Testis (tissue), 3 donors: ENCODE data around the gene GALNT15. TPM values are rescaled to one million over a fixed set of nuclear protein-coding genes. Genes with fewer than 3 reads are reported as not detected.
A peak's percentile ranks its signal among the peaks of the same experiment; 100 is the strongest.

Experiments
- DNase-seq: peaks from one replicate; pipeline ENCODE4 v3.0.0-alpha.2; 2019
- H3K27ac ChIP-seq, 2 donors: fragments of 200-600 bp; sonication (generic); one replicate each; pipeline ENCODE4 v1.5.1; 2019
- H3K27me3 ChIP-seq: fragments of 200-600 bp; sonication (generic); one replicate; pipeline ENCODE4 v1.5.1; 2019
- H3K36me3 ChIP-seq: fragments of 200-600 bp; sonication (generic); one replicate; pipeline ENCODE4 v1.5.1; 2017; ENCODE audit warnings: low read depth; ENCODE audit errors: missing control alignments
- H3K4me1 ChIP-seq: fragments of 200-600 bp; sonication (generic); one replicate; pipeline ENCODE4 v1.5.1; 2019
- H3K4me3 ChIP-seq, 2 donors: fragments of 200-600 bp; sonication (generic); one replicate each; pipeline ENCODE4 v1.5.1; 2017 to 2019
- H3K9me3 ChIP-seq: fragments of 200-600 bp; sonication (generic); one replicate; pipeline ENCODE4 v1.5.1; 2017
- CTCF ChIP-seq, 3 experiments: fragments of 450-650 bp in 2 of 3; fragments of 200-600 bp in 1 of 3; sonication (generic) in 1 of 3; IDR thresholded peaks; one replicate each; pipeline ENCODE4 v1.5.1; 2016 to 2019; ENCODE audit warnings: antibody characterized with exemption in 3 of 3, mild to moderate bottlenecking in 2 of 3, moderate library complexity in 1 of 3
- POLR2A ChIP-seq: fragments of 450-650 bp; IDR thresholded peaks from one replicate; pipeline ENCODE4 v1.6.1; 2017; ENCODE audit warnings: antibody characterized with exemption, mild to moderate bottlenecking, moderate library complexity
- WGBS, 2 donors: methylation state at CpG; one replicate each; pipeline ENCODE4 v1.1.5; 2018; 5-methylcytosine and 5-hydroxymethylcytosine counted together
- intact Hi-C: fragments of 100-400 bp; cut with DNase I; formaldehyde crosslinking; loops from one replicate; pipeline ENCODE4 v1.15.1; 2023; ENCODE audit warnings: low total_unique reads
- polyA plus RNA-seq: library from polyadenylated mRNA; stranded (reverse); fragments of 350-450 nt; fragmentation: Illumina TruSeq; extraction: RNeasy Lipid Tissue Mini Kit (QIAGEN cat#74804); gene quantifications from one replicate; pipeline ENCODE4 v1.2.3, GENCODE V29; 2014; ENCODE audit warnings: low read depth, low replicate concordance; ENCODE audit not compliant: insufficient read depth
- total RNA-seq, 2 donors: library from RNA; depleted of rRNA; stranded (reverse); fragments of >200 nt; gene quantifications; one replicate each; pipeline ENCODE4 v1.2.3, GENCODE V29; 2016

GALNT15 gene
- total and polyA plus RNA-seq, 3 donors from 2014 or later, result 6.6 to 16.5 (median 13.0) TPM

- WGBS, 2 donors, result 76 to 82% methylated on average over 17 of the region's 17 CpGs
- Histone ChIP-seq H3K9me3 (no peaks in the 10 kb centered on the region), H3K27me3 (no peaks in the 10 kb centered on the region), H3K36me3 (no peaks in the 10 kb centered on the region), H3K27ac (no peak overlapping the region), H3K4me3 (no peak overlapping the region), H3K4me1 (no peaks in the 10 kb centered on the region)
- peak; percentile 21 for DNase-seq
- no peak for TF ChIP-seq CTCF (IDR thresholded peaks at IDR 0.05)
- TF ChIP-seq POLR2A, result no peak
- intact Hi-C loops, result no loop called here
Observed at GRCh38 chr3:16216373-16216935, 42.0 kb downstream of the GALNT15 start.

- intact Hi-C loops, result no loop called here
- Histone ChIP-seq H3K4me1 (no peaks in the 10 kb centered on the region), H3K9me3 (no peaks in the 10 kb centered on the region), H3K27me3 (no peaks in the 10 kb centered on the region), H3K4me3 (no peak overlapping the region), H3K36me3 (no peaks in the 10 kb centered on the region), H3K27ac (no peak overlapping the region)
- TF ChIP-seq POLR2A, result no peak
- TF ChIP-seq CTCF (IDR thresholded peaks at IDR 0.05), result no peak
- no peak for DNase-seq
- WGBS, 2 donors, result 86 to 89% methylated on average over 3 of the region's 3 CpGs
Observed at GRCh38 chr3:16219777-16220176, 45.3 kb downstream of the GALNT15 start.

GRCh38 chr3:16221990-16222389 is 47.5 kb downstream of the GALNT15 start:
- Histone ChIP-seq H3K9me3 (no peaks in the 10 kb centered on the region), H3K27me3 (no peaks in the 10 kb centered on the region), H3K4me3 (no peak overlapping the region), H3K4me1 (no peaks in the 10 kb centered on the region), H3K36me3 (no peaks in the 10 kb centered on the region), H3K27ac (no peak overlapping the region)
- intact Hi-C loops, result no loop called here
- DNase-seq, result no peak
- 64 to 85% methylated on average over 3 of the region's 3 CpGs for WGBS, 2 donors
- TF ChIP-seq POLR2A (no peak), CTCF (IDR thresholded peaks at IDR 0.05) (no peak)

- no peak for TF ChIP-seq CTCF (IDR thresholded peaks at IDR 0.05)
- no peak for TF ChIP-seq POLR2A
- intact Hi-C loops, result no loop called here
- Histone ChIP-seq H3K27me3 (no peaks in the 10 kb centered on the region), H3K9me3 (no peaks in the 10 kb centered on the region), H3K4me1 (no peaks in the 10 kb centered on the region), H3K27ac (no peak overlapping the region), H3K36me3 (no peaks in the 10 kb centered on the region), H3K4me3 (no peak overlapping the region)
- 95 to 97% methylated on average over 2 of the region's 2 CpGs for WGBS, 2 donors
- no peak for DNase-seq
Observed at GRCh38 chr3:16222547-16222946, 48.1 kb downstream of the GALNT15 start.

GRCh38 chr3:16224325-16224724 is 49.8 kb downstream of the GALNT15 start:
- no peak for TF ChIP-seq POLR2A
- no peak for TF ChIP-seq CTCF (IDR thresholded peaks at IDR 0.05)
- intact Hi-C loops, result no loop called here
- 66 to 88% methylated on average over 2 of the region's 2 CpGs for WGBS, 2 donors
- no peaks in the 10 kb centered on the region for H3K27me3 ChIP-seq
- H3K27ac ChIP-seq, result no peak overlapping the region
- no peak for DNase-seq
- H3K36me3 ChIP-seq, result no peaks in the 10 kb centered on the region
- H3K9me3 ChIP-seq, result no peaks in the 10 kb centered on the region
- no peaks in the 10 kb centered on the region for H3K4me1 ChIP-seq
- H3K4me3 ChIP-seq, result no peak overlapping the region
